ENCODE measurements around the gene LALBA.
"Not testable (repeated sequence)": the region's sequence is repeated elsewhere in the genome, so short reads cannot be mapped to it uniquely, and the experiment has no call there.

The LALBA gene

DNA sequence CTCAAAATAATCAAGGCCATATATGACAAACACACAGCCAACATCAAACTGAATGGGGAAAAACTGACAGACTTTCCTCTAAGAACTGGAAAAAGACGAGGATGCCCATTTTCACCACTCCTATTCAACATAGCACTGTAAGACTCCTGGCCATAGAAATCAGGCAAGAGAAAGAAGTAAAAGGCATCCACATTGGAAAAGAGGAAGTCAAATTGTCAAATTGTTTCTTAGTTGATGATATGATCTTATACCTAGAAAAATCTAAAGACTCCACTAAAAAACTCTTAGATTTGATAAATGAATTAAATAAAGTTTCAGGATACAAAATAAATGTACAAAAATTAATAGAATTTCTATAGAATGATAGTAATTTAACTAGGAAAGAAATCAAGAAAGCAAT, 33.2 kb downstream of the LALBA start:
- no peak for DNase-seq (ENCODE audit: insufficient read length, low spot score)
- no peak for FAIRE-seq

- no peak for FAIRE-seq
- DNase-seq (ENCODE audit: insufficient read length, low spot score): no peak
Observed at GRCh38 chr12:48532601-48533000, 37.2 kb downstream of the LALBA start.

DNA sequence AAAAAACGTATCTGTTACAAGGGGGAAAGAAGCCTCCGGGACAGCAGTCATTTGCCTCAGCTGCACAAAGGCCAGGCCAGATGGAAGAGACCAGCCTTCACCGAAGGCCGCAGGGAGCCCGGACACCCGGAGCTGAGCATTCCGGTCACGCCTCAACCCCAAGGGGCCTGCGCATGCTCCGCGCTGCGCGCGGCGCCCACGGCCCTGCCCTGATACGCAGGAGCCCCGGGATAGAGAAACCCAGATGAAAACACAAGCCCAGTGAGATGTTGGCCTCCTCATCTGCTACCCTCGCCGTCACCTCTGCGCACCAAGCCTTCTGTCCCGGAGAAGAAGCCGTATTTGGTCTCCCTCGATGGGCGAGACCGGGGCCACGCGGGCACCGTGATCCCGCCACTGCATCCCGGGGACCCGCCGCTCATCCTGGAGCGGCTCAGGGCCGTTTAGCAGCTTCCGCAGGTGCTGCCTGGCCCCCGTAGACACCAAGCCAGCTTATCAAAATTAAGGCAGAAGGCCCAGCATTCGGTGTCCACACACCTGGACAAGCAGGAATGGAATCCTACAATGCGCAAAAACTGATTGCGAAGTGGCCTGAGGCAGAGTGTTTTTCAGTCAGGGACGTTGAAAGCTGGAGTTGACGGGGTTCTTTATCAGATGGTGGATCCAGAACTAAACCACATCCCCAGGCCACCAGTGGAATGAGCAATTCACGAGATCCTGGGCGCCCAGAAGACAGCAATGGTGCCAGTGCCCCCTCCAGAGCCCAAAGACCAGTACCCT, 41.8 kb downstream of the LALBA start:
- no peak for FAIRE-seq
- DNase-seq (ENCODE audit: insufficient read length, low spot score): no peak

DNA sequence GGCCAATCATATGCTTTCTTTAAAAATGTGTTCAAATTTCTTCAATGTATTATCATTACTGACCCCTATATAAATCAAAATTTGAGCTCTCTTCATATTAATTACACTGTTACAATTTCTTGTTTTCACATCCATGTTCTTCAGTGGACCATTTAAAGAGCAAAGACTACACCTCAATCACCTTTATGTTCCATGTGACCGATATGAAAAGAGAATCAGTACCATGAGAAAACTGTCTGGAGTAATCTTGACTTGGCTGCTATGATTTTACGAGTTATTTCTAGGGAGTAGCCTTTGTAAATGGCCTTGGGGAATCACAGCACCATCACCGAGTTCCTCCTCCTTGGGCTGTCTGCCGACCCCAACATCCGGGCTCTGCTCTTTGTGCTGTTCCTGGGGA, 44.5 kb downstream of the LALBA start, which contains the start of gene OR8S1:
Gene OR8S1 (plus strand): TSS at position 301 of the 400 bp plus-strand sequence. CDS start 0 bp downstream, at position 301.
- no peak for FAIRE-seq
- no peak for DNase-seq (ENCODE audit: insufficient read length, low spot score)

DNA sequence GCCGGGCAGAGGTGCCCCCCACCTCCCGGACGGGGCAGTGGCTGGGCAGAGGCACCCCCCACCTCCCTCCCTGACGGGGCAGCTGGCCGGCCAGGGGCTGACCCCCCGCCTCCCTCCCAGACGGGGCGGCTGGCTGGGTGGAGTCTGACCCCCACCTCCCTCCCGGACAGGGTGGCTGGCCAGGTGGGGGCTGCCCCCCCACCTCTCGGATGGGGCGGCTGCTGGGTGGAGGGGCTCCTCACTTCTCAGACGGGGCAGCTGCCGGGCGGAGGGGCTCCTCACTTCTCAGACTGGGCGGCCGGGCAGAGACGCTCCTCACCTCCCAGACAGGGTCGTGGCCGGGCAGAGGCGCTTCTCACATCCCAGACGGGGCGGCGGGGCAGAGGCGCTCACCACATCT, 49.5 kb downstream of the LALBA start:
- FAIRE-seq; DNase-seq (ENCODE audit: insufficient read length, low spot score): not testable (repeated sequence)

All from HTR-8/SVneo (cell line).